NB4 (cell line): ENCODE measurements around the gene LEMD2.

Source experiments
- CTCF ChIP-seq: IDR thresholded peaks from one replicate; pipeline ENCODE4 v1.5.1; 2012; ENCODE audit warnings: low read depth, low read length
- POLR2A ChIP-seq: IDR thresholded peaks from 2 replicates; pipeline ENCODE4 v1.6.1; 2011; ENCODE audit warnings: mild to moderate bottlenecking; ENCODE audit not compliant: insufficient read length; ENCODE audit errors: extremely low read depth
- TF ChIP-seq, protein P1 (sequence below): IDR thresholded peaks from 2 replicates; pipeline ENCODE4 v1.6.1; 2011; ENCODE audit warnings: low read depth, low read length

GRCh38 chr6:33790379-33790778 is 1.4 kb upstream of the LEMD2 start:
- TF ChIP-seq POLR2A (no peak), CTCF (no peak)
- TF ChIP-seq, protein P1, sequence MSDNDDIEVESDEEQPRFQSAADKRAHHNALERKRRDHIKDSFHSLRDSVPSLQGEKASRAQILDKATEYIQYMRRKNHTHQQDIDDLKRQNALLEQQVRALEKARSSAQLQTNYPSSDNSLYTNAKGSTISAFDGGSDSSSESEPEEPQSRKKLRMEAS, result no peak
